Endothelial cell (in vitro differentiated cells): Measurements from ENCODE around the gene HIGD1A. TPM values are rescaled to one million over a fixed set of nuclear protein-coding genes. Genes with fewer than 3 reads are reported as not detected.

ENCODE experiments used
- DNase-seq: peaks from one replicate; pipeline ENCODE4 v3.0.0; 2021; ENCODE audit warnings: low spot score
- H3K27ac Mint-ChIP-seq: one replicate; pipeline ENCODE4 v1.8.0; 2021; ENCODE audit warnings: mixed read lengths, inconsistent platforms; ENCODE audit not compliant: unreplicated experiment
- H3K27me3 Mint-ChIP-seq: one replicate; pipeline ENCODE4 v1.8.0; 2021; ENCODE audit warnings: mild to moderate bottlenecking, moderate library complexity, mixed read lengths, inconsistent platforms; ENCODE audit not compliant: unreplicated experiment
- H3K36me3 Mint-ChIP-seq: one replicate; pipeline ENCODE4 v1.8.0; 2021; ENCODE audit warnings: mild to moderate bottlenecking, low read depth, mixed read lengths, inconsistent platforms; ENCODE audit not compliant: unreplicated experiment
- H3K4me1 Mint-ChIP-seq: one replicate; pipeline ENCODE4 v1.8.0; 2021; ENCODE audit warnings: mild to moderate bottlenecking, mixed read lengths, inconsistent platforms; ENCODE audit not compliant: unreplicated experiment
- H3K4me3 Mint-ChIP-seq: one replicate; pipeline ENCODE4 v1.8.0; 2021; ENCODE audit warnings: mild to moderate bottlenecking, mixed read lengths, inconsistent platforms; ENCODE audit not compliant: unreplicated experiment
- H3K9me3 Mint-ChIP-seq: one replicate; pipeline ENCODE4 v1.8.0; 2021; ENCODE audit warnings: mixed read lengths, inconsistent platforms; ENCODE audit not compliant: unreplicated experiment
- total RNA-seq: library from RNA; stranded (reverse); fragmentation: NEBNext Ultra II Directional; extraction: Animal tissue kit (Norgen Biotek cat#: 25700); gene quantifications from one replicate; pipeline ENCODE4 v1.2.1, GENCODE V29; 2021; ENCODE audit not compliant: unreplicated experiment
- TF ChIP-seq, protein P1 (sequence below): fragments of 200-600 bp; sonication (generic); IDR thresholded peaks from one replicate; pipeline ENCODE4 v1.5.0; 2021; ENCODE audit warnings: antibody characterized with exemption; ENCODE audit not compliant: unreplicated experiment

HIGD1A gene
- total RNA-seq, 1 donor from 2014 or later, result 60.7 TPM

DNA sequence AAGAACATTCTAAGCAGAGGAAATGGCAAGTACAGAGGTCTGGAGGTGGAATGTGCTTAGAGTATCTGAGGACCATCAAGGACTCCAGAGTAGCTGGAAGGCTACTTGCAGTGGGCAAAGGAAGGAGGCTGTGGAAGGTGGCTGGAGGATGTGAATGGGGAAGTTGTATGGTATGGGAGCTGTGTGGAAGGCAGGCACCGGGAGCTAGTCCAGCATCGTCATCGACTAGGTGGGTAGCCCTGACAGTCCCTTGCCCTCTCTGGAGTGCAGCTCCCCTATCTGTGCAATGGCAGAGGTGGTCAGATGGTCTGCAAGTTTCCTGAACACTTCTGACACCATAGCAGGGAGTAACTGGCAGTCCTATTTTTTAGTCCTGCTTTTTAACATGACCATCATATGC, 50.5 kb downstream of the HIGD1A start:
- Mint-ChIP-seq H3K27me3 (peaks cover 6% of the 10 kb centered on the region), H3K9me3 (no peaks in the 10 kb centered on the region), H3K4me3 (no peak overlapping the region), H3K4me1 (no peaks in the 10 kb centered on the region), H3K36me3 (peaks cover 7% of the 10 kb centered on the region), H3K27ac (no peak overlapping the region)
- no peak for DNase-seq
- TF ChIP-seq, protein P1, sequence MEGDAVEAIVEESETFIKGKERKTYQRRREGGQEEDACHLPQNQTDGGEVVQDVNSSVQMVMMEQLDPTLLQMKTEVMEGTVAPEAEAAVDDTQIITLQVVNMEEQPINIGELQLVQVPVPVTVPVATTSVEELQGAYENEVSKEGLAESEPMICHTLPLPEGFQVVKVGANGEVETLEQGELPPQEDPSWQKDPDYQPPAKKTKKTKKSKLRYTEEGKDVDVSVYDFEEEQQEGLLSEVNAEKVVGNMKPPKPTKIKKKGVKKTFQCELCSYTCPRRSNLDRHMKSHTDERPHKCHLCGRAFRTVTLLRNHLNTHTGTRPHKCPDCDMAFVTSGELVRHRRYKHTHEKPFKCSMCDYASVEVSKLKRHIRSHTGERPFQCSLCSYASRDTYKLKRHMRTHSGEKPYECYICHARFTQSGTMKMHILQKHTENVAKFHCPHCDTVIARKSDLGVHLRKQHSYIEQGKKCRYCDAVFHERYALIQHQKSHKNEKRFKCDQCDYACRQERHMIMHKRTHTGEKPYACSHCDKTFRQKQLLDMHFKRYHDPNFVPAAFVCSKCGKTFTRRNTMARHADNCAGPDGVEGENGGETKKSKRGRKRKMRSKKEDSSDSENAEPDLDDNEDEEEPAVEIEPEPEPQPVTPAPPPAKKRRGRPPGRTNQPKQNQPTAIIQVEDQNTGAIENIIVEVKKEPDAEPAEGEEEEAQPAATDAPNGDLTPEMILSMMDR, result no peak

DNA sequence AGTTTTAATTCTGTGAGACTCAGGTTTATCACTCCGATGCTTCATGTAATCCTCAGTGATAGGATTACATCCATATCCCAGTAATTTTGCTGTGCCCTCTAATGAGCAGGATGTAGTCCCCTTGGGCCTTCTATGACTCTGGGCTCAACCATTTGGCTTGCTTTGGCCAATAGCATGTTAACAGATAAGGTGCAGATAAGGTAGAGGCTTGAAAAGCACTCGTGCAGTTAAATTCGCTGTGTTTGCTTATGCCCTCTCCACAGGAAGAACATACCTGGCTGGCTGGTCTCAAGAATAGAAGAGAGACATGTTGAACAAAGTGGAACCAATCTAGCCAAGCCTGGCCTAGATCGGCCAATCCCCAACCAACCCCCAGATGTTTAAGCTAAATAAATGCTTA, 51.3 kb downstream of the HIGD1A start:
- H3K4me1 Mint-ChIP-seq, result no peaks in the 10 kb centered on the region
- no peak for DNase-seq
- H3K27ac Mint-ChIP-seq, result no peak overlapping the region
- H3K36me3 Mint-ChIP-seq, result peaks cover 7% of the 10 kb centered on the region
- TF ChIP-seq, protein P1, result no peak
- H3K27me3 Mint-ChIP-seq, result peaks cover 6% of the 10 kb centered on the region
- no peak overlapping the region for H3K4me3 Mint-ChIP-seq
- no peaks in the 10 kb centered on the region for H3K9me3 Mint-ChIP-seq

DNA sequence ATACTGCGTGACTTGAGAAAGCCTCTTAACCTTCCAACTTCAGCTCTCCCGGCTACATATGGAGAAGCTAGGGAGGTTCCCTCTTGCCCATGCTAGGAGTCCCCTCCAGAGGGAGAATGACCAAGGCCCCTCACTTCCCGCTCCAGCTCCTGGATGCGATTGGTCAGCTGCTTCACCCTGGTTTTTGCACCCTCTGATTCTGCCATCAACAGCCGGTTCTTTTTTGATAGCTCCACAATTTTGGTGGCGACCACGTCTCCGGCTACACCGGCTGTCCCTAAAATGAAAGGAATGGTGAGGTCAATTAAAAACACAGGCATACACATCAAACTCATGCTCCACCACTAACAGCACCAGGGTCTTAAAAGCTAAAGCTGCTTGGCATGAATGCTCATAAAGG, 51.8 kb downstream of the HIGD1A start:
- H3K27ac Mint-ChIP-seq, result no peak overlapping the region
- no peak overlapping the region for H3K4me3 Mint-ChIP-seq

DNA sequence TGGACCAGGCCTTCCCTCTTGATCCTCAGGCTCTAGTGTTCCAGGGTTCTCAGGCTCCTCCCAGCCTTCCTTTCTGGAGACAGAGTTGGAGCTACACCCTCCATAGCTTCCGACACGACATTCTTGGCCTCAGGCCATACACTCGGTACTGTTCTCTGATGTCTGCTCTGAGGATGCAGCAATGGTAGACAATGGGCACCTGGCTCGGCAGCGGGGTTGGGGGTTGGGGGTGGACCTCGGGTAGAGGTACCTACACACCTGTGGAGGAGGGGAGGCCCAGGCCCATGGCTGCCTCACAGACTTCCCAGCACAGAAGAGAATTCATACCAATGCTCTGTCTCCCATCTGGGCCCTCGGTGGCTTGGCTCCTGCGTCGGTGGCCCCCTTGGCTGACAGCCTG, 52.7 kb downstream of the HIGD1A start:
- Mint-ChIP-seq H3K4me1 (no peaks in the 10 kb centered on the region), H3K27ac (no peak overlapping the region)
- no peak for DNase-seq

More for the DNA sequence above, 51.8 kb downstream of the HIGD1A start:
- Mint-ChIP-seq H3K36me3 (peaks cover 7% of the 10 kb centered on the region), H3K9me3 (no peaks in the 10 kb centered on the region), H3K27me3 (peaks cover 6% of the 10 kb centered on the region), H3K4me1 (no peaks in the 10 kb centered on the region)
- no peak for DNase-seq
- TF ChIP-seq, protein P1, result no peak

DNA sequence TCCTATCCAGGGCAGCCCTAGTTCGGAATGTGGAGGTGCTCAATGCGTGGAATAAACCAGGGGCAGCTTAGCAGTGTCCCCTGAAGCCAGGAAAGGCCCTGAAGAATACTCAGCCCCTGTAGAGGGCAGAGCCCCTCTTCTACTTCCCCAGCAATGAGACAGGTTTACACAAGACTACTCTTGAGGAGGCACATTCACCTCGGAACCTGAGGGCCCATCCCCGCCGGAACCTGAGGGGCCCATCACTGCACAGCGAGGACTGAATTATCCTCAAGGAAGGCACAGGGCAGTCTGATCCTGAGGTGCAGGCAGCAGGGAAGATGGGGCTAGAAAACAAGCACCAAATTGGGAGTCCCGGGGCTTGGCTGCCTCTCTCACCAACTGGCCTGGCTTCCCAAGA, 53.5 kb downstream of the HIGD1A start:
- peaks cover 7% of the 10 kb centered on the region for H3K36me3 Mint-ChIP-seq
- DNase-seq, result no peak
- TF ChIP-seq, protein P1, result no peak
- H3K9me3 Mint-ChIP-seq, result no peaks in the 10 kb centered on the region
- H3K4me1 Mint-ChIP-seq, result no peaks in the 10 kb centered on the region
- H3K4me3 Mint-ChIP-seq, result no peak overlapping the region
- H3K27ac Mint-ChIP-seq, result no peak overlapping the region
- peaks cover 5% of the 10 kb centered on the region for H3K27me3 Mint-ChIP-seq

More for the DNA sequence above, 52.7 kb downstream of the HIGD1A start:
- TF ChIP-seq, protein P1, result no peak
- peaks cover 7% of the 10 kb centered on the region for H3K36me3 Mint-ChIP-seq
- no peak overlapping the region for H3K4me3 Mint-ChIP-seq
- peaks cover 6% of the 10 kb centered on the region for H3K27me3 Mint-ChIP-seq
- no peaks in the 10 kb centered on the region for H3K9me3 Mint-ChIP-seq
